NCI-H2081 (cell line): Measurements from ENCODE around the gene C10orf53.
"Not testable (repeated sequence)": the region's sequence is repeated elsewhere in the genome, so short reads cannot be mapped to it uniquely, and the experiment has no call there.

Experiments
- DNase-seq, 2 experiments: peaks; one replicate each; lab custom pipeline; 2025; lab: John Stamatoyannopoulos, UW

C10orf53 gene

GRCh38 chr10:49688261-49688846, 8.9 kb downstream of the C10orf53 start:
- DNase-seq: no peak

DNA sequence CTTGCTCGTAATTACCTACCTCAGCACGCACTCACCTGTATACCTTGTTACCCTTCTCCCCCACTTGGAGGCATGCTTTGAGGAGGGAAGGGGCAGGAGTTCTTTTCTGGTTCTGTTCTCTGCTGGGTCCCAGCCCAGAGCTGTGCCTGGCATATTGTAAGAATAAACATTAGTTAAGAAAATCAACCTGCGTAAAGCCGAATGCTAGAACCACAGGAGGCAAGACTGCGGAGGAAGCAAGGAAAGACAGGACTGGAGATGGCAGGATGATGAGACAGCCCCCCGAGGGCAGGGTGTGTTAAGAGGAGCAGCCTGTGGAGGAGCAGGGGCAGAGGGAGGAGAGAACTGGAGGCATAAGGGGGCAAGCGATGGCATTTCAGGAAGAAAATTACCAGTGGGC, 9.5 kb downstream of the C10orf53 start:
- DNase-seq: no peak

DNA sequence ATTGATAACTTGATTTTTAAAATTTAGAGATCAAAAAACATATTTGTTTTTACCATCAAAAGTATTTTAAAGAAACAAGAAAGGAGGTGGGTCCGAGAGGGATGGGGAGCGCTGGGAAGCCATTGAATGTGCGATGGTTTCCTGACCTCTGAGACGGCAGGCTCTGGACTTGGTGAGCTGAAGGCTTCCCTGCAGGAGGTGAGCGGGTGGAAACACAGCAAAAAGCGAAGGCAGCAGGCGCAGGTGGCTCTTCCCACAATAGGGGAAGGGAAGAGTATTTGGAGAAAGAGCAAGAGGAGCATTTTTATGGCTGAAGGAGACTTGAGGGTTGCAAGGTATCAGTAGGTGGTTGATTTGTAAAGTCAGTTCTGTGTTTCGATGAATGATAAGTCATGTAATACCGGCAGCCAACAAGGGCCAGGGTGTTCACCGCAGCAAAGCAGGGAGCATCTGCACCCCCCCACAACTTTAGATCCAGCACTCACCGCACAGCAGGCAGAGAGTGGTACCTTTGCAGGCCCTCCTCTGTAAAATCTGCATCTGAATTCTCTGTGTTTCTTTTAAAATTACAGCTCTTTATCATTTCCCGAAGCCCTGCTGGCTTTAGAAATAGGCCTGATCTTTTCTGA, 10.5 kb downstream of the C10orf53 start:
- DNase-seq: no peak

DNA sequence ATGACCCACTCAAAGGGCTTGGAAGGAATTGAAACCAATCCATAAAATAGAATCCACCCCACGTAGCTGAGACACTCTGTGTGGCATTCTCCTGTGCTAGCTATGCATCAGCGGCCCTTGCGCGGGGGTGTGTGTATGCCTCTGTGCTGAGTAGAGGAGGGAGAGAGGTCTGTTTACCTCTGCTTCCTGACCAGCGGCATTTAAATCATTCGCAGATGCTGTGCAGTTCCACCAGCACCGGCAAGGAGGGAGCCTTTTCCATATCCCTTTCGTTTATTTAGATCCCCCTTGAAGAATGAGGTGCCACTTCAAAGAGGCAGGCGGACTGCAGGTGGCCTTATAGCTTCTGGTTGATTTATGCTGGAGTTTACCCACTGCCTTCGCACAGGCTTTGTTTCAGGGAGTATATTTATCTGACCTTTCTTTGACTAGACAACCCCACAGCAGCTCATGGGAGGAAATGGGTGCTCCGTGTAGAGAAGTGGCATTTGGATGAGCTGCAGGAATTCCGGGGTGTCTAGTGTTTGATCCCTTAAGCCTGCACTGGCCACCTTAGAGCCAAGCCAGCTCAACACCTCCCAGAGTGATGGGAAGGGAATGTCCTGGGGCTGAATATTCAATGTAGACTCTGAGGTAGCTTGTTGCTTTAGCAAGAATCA, 11.4 kb downstream of the C10orf53 start:
- no peak for DNase-seq

GRCh38 chr10:49691588-49691987, 12.1 kb downstream of the C10orf53 start:
- DNase-seq: no peak

DNA sequence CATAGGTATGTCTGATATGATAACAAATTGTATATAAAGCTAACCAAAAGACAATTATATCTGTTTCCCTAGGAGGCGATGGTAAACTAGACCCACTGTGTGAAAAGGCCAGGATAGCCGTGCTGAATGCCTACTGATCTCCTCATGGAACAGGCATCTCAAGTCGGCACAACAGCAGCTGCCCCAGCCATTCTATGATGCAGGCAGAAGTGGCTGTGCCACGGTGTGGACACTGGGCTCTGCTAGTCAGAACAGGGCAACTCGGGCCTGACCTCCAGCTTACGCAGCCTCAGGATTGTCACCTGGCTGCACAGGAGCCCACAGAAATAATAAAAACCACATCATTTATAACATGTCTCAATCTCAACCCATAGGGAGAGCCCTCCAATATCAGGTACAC, 15.0 kb downstream of the C10orf53 start:
- DNase-seq: no peak

GRCh38 chr10:49696311-49696710, 16.9 kb downstream of the C10orf53 start:
- no peak for DNase-seq

DNA sequence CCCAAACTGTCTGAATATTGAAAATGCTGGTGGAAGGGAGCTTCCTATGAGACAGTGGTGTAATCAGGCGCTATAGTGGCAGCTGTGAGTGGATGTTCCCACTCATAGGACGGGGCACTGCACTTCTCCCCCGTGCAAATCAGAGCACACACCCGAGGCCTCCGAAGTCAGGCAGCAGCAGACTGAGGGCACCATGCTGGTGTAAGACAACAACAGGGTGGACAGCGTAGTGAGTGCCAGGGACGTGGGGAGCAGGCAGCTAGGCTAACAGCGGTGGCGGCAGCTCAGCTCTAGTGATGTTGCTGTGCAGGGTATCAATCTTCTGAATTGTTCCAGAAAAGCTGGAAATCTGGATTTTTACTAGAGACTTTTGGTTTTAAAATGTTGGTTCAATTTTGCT, 19.2 kb downstream of the C10orf53 start:
- DNase-seq: no peak

DNA sequence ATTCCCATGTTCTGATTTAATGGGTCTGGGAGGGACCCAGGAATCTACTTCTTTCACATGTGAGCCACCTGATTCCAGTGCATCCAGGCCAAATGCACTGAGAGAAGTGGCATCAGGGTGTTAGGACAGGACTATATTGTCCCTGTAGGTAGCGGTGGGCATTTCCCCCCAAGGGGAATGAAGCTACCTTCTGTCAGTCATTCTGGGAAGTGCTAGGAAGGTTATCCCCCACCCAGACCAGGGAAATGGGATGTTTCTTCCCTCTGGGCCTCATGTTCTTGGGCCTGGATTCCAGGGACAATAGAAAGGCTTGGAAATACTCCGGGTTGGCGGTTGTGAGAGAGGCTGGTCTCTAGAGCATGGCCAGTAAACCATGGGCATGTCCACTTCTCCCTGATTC, 20.8 kb downstream of the C10orf53 start:
- no peak for DNase-seq

GRCh38 chr10:49700997-49701396, 21.5 kb downstream of the C10orf53 start:
- peak in 1 of 2 experiments; percentile 3 for DNase-seq

GRCh38 chr10:49707585-49707984, 28.1 kb downstream of the C10orf53 start:
- DNase-seq: no peak

GRCh38 chr10:49709934-49710333, 30.5 kb downstream of the C10orf53 start:
- DNase-seq: no peak

DNA sequence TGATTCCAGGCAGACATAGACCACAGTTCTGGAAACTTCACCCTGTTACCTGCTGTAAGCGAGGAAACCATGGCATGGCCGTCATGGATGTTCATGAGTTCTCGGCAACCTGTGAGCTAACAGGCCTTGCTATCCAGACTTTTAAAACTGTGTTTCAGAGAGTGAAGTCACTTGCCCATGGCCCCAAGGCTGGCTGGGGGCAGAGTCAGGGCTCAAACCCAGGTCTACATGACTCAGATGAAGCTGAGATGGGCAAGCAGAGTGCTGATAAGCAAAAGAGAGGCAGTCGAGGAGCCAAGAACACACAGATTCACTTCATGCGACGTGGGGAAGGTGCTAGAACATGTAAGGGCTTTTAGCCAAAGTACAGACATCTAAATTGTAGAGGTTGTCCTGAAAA, 31.5 kb downstream of the C10orf53 start:
- DNase-seq: no peak

DNA sequence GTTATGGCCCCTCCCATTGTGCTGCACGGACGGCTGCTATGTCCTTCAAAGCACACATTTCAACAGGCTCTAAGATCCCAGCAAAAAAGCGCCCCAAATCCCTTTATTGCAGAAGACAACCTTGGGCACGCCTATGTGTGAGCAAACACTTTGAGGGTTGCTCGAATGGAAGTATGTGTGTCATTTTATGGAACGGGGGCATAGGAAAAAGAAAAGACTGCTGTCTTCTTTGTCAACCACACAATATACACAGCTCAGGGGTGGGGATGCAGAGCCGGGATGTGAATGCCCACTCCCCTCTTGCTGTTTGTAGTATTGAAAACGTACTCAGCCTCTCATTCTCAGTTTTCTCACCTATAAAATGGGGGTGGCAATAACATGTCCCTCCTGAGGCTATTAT, 32.0 kb downstream of the C10orf53 start:
- no peak for DNase-seq

- DNase-seq: no peak
Measured at GRCh38 chr10:49713266-49713665, 33.8 kb downstream of the C10orf53 start.

GRCh38 chr10:49715157-49715556, 35.7 kb downstream of the C10orf53 start:
- not testable (repeated sequence) for DNase-seq

DNA sequence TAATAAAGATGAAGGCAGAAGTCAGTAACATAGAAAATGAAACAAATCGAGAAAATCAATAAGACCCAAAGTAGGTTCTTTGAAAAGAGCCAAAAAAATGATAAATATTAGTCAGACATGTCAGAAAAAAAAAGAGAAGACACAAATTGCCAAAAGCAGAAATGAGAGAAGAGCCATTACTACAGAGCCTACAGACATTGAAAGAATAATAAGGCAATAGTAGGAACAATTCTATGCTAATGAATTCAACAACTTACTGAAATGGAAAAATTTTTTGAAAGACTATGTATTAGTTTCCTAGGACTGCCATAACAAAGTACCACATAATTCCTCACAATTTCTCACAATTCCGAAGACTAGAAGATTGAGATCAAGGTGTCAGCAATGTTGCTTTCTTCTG, 47.1 kb downstream of the C10orf53 start:
- DNase-seq: no peak

DNA sequence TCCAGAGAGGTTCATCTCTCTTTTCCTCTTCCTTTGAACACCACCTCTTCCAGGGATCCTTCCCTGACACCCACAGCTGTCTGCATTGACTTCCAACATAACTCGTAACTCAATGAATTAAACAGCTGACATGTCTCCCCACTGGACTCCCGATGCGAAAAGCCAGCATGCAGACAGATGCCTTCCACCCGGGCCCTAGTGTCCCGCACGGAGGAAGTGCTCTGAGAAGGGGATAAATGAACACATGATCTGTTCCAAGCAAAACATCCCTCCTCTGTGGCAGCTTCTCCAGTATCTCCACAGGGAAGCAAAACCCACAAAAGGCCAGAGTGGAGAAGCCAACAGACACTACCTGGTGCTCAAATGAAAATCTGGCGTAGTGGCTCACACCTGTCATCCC, 54.4 kb downstream of the C10orf53 start:
- DNase-seq: no peak

DNA sequence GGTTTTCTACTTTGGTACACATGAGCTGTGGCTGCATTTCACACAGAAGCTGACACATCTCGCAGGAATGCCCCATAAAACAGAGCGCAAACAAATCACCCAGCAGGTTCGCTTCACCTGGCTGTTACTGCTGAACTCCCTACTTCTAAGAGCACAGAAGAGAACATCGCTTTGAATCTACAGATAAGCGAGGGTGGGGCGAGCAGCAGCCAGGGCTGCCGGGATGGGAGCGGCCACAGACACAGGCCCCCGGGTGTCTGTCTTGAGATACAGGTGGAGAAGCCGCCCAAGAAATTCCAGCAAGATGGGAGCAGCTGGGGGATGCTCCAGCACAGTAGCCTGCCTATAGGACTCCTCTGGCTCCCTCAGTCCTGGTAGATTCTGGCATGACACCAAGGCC, 55.2 kb downstream of the C10orf53 start:
- DNase-seq: no peak

GRCh38 chr10:49735161-49735560, 55.7 kb downstream of the C10orf53 start:
- no peak for DNase-seq

GRCh38 chr10:49735848-49736563, 56.6 kb downstream of the C10orf53 start:
- no peak for DNase-seq

GRCh38 chr10:49736564-49737113, 57.2 kb downstream of the C10orf53 start:
- no peak for DNase-seq
